SK-N-SH treated with all-trans-retinoic acid at 6 μM for 48 hours (cell line): ENCODE data around the gene LLGL2.

Experiments used
- ATAC-seq: fragments of 200-7000 bp; cut with Tn5 transposase; 3 replicates; pipeline ENCODE4 v1.9.1; 2020; ENCODE audit warnings: mild to moderate bottlenecking, moderate library complexity
- ARNTL ChIP-seq: fragments of 450-650 bp; formaldehyde crosslinking; IDR thresholded peaks from 2 replicates; pipeline ENCODE4 v1.5.0; 2020; ENCODE audit warnings: low read depth, mild to moderate bottlenecking, moderate library complexity, borderline replicate concordance
- CREB5 ChIP-seq: fragments of 250-450 bp; sonication (Bioruptor Pico); IDR thresholded peaks from 2 replicates; pipeline ENCODE4 v1.5.1; 2020; ENCODE audit warnings: low read depth, mild to moderate bottlenecking, moderate library complexity
- CSDC2 ChIP-seq: fragments of 250-450 bp; sonication (Bioruptor Pico); IDR thresholded peaks from 2 replicates; pipeline ENCODE4 v1.5.0; 2020; ENCODE audit warnings: mild to moderate bottlenecking, moderate library complexity
- CSRNP3 ChIP-seq: fragments of 250-450 bp; sonication (Bioruptor Pico); IDR thresholded peaks from 2 replicates; pipeline ENCODE4 v1.5.1; 2021; ENCODE audit warnings: mild to moderate bottlenecking, moderate library complexity
- ESRRG ChIP-seq: fragments of 250-450 bp; sonication (Bioruptor Pico); IDR thresholded peaks from 2 replicates; pipeline ENCODE4 v1.6.1; 2021; ENCODE audit warnings: mild to moderate bottlenecking
- GLIS3 ChIP-seq: fragments of 250-450 bp; sonication (Bioruptor Pico); IDR thresholded peaks from 2 replicates; pipeline ENCODE4 v1.5.0; 2020; ENCODE audit warnings: mild to moderate bottlenecking, moderate library complexity
- OSR1 ChIP-seq: fragments of 250-450 bp; sonication (Bioruptor Pico); IDR thresholded peaks from 2 replicates; pipeline ENCODE4 v1.8.0; 2022; ENCODE audit warnings: moderate library complexity, mild to moderate bottlenecking, inconsistent platforms
- PATZ1 ChIP-seq: fragments of 250-450 bp; sonication (Bioruptor Pico); IDR thresholded peaks from 2 replicates; pipeline ENCODE4 v1.8.0; 2020; ENCODE audit warnings: mild to moderate bottlenecking, moderate library complexity, borderline replicate concordance
- POU6F1 ChIP-seq: fragments of 250-450 bp; sonication (Bioruptor Pico); IDR thresholded peaks from 2 replicates; pipeline ENCODE4 v1.8.0; 2021; ENCODE audit warnings: low read depth, mild to moderate bottlenecking, moderate library complexity, borderline replicate concordance
- PPARA ChIP-seq: fragments of 250-450 bp; sonication (Bioruptor Pico); IDR thresholded peaks from 2 replicates; pipeline ENCODE4 v1.5.0; 2020; ENCODE audit warnings: mild to moderate bottlenecking, borderline replicate concordance
- SNAI2 ChIP-seq: fragments of 250-450 bp; sonication (Bioruptor Pico); IDR thresholded peaks from 2 replicates; pipeline ENCODE4 v1.5.0; 2020; ENCODE audit warnings: mild to moderate bottlenecking, moderate library complexity
- TCF4 ChIP-seq: fragments of 250-450 bp; sonication (Bioruptor Pico); IDR thresholded peaks from 2 replicates; pipeline ENCODE4 v1.8.0; 2021; ENCODE audit warnings: mild to moderate bottlenecking, moderate library complexity, borderline replicate concordance
- TOX ChIP-seq: fragments of 250-450 bp; sonication (Bioruptor Pico); IDR thresholded peaks from 2 replicates; pipeline ENCODE4 v1.8.0; 2021; ENCODE audit warnings: mild to moderate bottlenecking, moderate library complexity, borderline replicate concordance
- TSHZ2 ChIP-seq: fragments of 250-450 bp; sonication (Bioruptor Pico); IDR thresholded peaks from 2 replicates; pipeline ENCODE4 v1.5.0; 2020; ENCODE audit warnings: mild to moderate bottlenecking, moderate library complexity
- ZC3H10 ChIP-seq: fragments of 250-450 bp; sonication (Bioruptor Pico); IDR thresholded peaks from 2 replicates; pipeline ENCODE4 v1.5.1; 2021; ENCODE audit warnings: mild to moderate bottlenecking, moderate library complexity
- ZNF565 ChIP-seq: fragments of 450-650 bp; formaldehyde crosslinking; conservative IDR thresholded peaks from 2 replicates; pipeline ENCODE4 v1.5.0; 2020; ENCODE audit warnings: low read depth, mild to moderate bottlenecking, moderate library complexity
- ZNF70 ChIP-seq: fragments of 450-650 bp; formaldehyde crosslinking; IDR thresholded peaks from 2 replicates; pipeline ENCODE4 v1.5.0; 2020; ENCODE audit warnings: mild to moderate bottlenecking, moderate library complexity
- ZNF8 ChIP-seq: fragments of 450-650 bp; formaldehyde crosslinking; IDR thresholded peaks from 2 replicates; pipeline ENCODE4 v1.5.0; 2020; ENCODE audit warnings: mild to moderate bottlenecking, moderate library complexity

Gene LLGL2

GRCh38 chr17:75565618-75566017 lies 40.1 kb downstream of the LLGL2 start:
- ATAC-seq: no peak
- TF ChIP-seq PPARA (CRISPR knock-in tag) (no peak), CSDC2 (CRISPR knock-in tag) (no peak), ESRRG (CRISPR knock-in tag) (no peak), POU6F1 (CRISPR knock-in tag) (no peak), SNAI2 (CRISPR knock-in tag) (no peak), ZNF70 (CRISPR knock-in tag) (no peak), PATZ1 (CRISPR knock-in tag) (no peak), CSRNP3 (no peak), TSHZ2 (CRISPR knock-in tag) (no peak), TCF4 (no peak), ARNTL (CRISPR knock-in tag) (no peak), GLIS3 (CRISPR knock-in tag) (no peak), CREB5 (CRISPR knock-in tag) (no peak)

GRCh38 chr17:75566416-75566815 lies 40.9 kb downstream of the LLGL2 start:
- no peak for ATAC-seq
- TF ChIP-seq TCF4 (no peak), POU6F1 (CRISPR knock-in tag) (no peak), TSHZ2 (CRISPR knock-in tag) (no peak), CSDC2 (CRISPR knock-in tag) (no peak), CREB5 (CRISPR knock-in tag) (no peak), ZNF8 (CRISPR knock-in tag) (no peak), CSRNP3 (no peak), PATZ1 (CRISPR knock-in tag) (no peak), OSR1 (CRISPR knock-in tag) (no peak), ESRRG (CRISPR knock-in tag) (no peak), GLIS3 (CRISPR knock-in tag) (no peak), ZC3H10 (CRISPR knock-in tag) (no peak), TOX (no peak), ZNF565 (CRISPR knock-in tag) (no peak), PPARA (CRISPR knock-in tag) (no peak), ARNTL (CRISPR knock-in tag) (no peak)
